ENCODE results near the gene SLC10A6. TPM values are rescaled to one million over a fixed set of nuclear protein-coding genes. Genes with fewer than 3 reads are reported as not detected.

SLC10A6 gene
- total RNA-seq, 4 donors from 2014 or later = 1.4 to 4.6 (median 1.7) TPM

- Histone ChIP-seq H3K4me1 (no peaks in the 10 kb centered on the region), H3K4me3 (no peak overlapping the region), H3K27ac (no peak overlapping the region), H3K36me3 (peaks cover 0 to 10% of the 10 kb centered on the region in 2 donors), H3K27me3 (no peaks in the 10 kb centered on the region), H3K9me3 (no peaks in the 10 kb centered on the region)
- intact Hi-C loops (cut with DNase I; ENCODE audit: low total_unique reads) = no loop called here
- TF ChIP-seq POLR2A (IDR thresholded peaks at IDR 0.05) = no peak
- no peak for TF ChIP-seq CTCF (IDR thresholded peaks at IDR 0.05 in 4 of 5, conservative IDR thresholded peaks at IDR 0.05 in 1 of 5)
- in situ Hi-C loops (cut with MboI; ENCODE audit: low sequenced_read_pairs in 4 of 4) = no loop called here
- peak in 1 of 2 donors; percentile 21 for DNase-seq
- ATAC-seq = peak in 1 of 2 donors; percentile 33
Measured at GRCh38 chr4:86831262-86832130, 17.7 kb downstream of the SLC10A6 start.

- no peaks in the 10 kb centered on the region for H3K27me3 ChIP-seq
- TF ChIP-seq CTCF (IDR thresholded peaks at IDR 0.05 in 4 of 5, conservative IDR thresholded peaks at IDR 0.05 in 1 of 5) (no peak), POLR2A (IDR thresholded peaks at IDR 0.05) (no peak)
- in situ Hi-C loops (cut with MboI; ENCODE audit: low sequenced_read_pairs in 4 of 4) = no loop called here
- intact Hi-C loops (cut with DNase I; ENCODE audit: low total_unique reads) = no loop called here
- H3K4me1 ChIP-seq = no peaks in the 10 kb centered on the region
- H3K9me3 ChIP-seq = no peaks in the 10 kb centered on the region
- ATAC-seq (no peak), DNase-seq (no peak)
- H3K4me3 ChIP-seq = no peak overlapping the region
- peaks cover 0 to 22% of the 10 kb centered on the region in 2 donors for H3K36me3 ChIP-seq
- no peak overlapping the region for H3K27ac ChIP-seq
Measured at GRCh38 chr4:86825511-86825910, 23.7 kb downstream of the SLC10A6 start.

- H3K27ac ChIP-seq = no peak overlapping the region
- H3K4me1 ChIP-seq = no peaks in the 10 kb centered on the region
- intact Hi-C loops (cut with DNase I; ENCODE audit: low total_unique reads) (no loop called here), in situ Hi-C loops (cut with MboI; ENCODE audit: low sequenced_read_pairs in 4 of 4) (no loop called here)
- no peak for TF ChIP-seq POLR2A (IDR thresholded peaks at IDR 0.05)
- TF ChIP-seq CTCF (IDR thresholded peaks at IDR 0.05 in 4 of 5, conservative IDR thresholded peaks at IDR 0.05 in 1 of 5) = no peak
- DNase-seq (no peak), ATAC-seq (no peak)
- H3K9me3 ChIP-seq = no peaks in the 10 kb centered on the region
- H3K36me3 ChIP-seq = peaks cover 0 to 14% of the 10 kb centered on the region in 2 donors
- no peaks in the 10 kb centered on the region for H3K27me3 ChIP-seq
- H3K4me3 ChIP-seq = no peak overlapping the region
Measured at GRCh38 chr4:86822136-86822535, 27.0 kb downstream of the SLC10A6 start.

GRCh38 chr4:86821151-86821550 lies 28.0 kb downstream of the SLC10A6 start:
- intact Hi-C loops (cut with DNase I; ENCODE audit: low total_unique reads) = no loop called here
- in situ Hi-C loops (cut with MboI; ENCODE audit: low sequenced_read_pairs in 4 of 4) = no loop called here
- Histone ChIP-seq H3K27me3 (no peaks in the 10 kb centered on the region), H3K9me3 (no peaks in the 10 kb centered on the region), H3K36me3 (peaks cover 0 to 14% of the 10 kb centered on the region in 2 donors), H3K27ac (no peak overlapping the region), H3K4me3 (no peak overlapping the region), H3K4me1 (no peaks in the 10 kb centered on the region)
- DNase-seq = no peak
- ATAC-seq = no peak
- no peak for TF ChIP-seq POLR2A (IDR thresholded peaks at IDR 0.05)
- TF ChIP-seq CTCF (IDR thresholded peaks at IDR 0.05 in 4 of 5, conservative IDR thresholded peaks at IDR 0.05 in 1 of 5) = no peak
